NCI-H510A treated with DMSO at 0.1 percent for 48 hours (cell line): ENCODE results near the gene KRT10.
"Not testable (repeated sequence)": the region's sequence is repeated elsewhere in the genome, so short reads cannot be mapped to it uniquely, and the experiment has no call there.

Experiments used
- DNase-seq: peaks from one replicate; lab custom pipeline; 2025; lab: John Stamatoyannopoulos, UW

The KRT10 gene

DNA sequence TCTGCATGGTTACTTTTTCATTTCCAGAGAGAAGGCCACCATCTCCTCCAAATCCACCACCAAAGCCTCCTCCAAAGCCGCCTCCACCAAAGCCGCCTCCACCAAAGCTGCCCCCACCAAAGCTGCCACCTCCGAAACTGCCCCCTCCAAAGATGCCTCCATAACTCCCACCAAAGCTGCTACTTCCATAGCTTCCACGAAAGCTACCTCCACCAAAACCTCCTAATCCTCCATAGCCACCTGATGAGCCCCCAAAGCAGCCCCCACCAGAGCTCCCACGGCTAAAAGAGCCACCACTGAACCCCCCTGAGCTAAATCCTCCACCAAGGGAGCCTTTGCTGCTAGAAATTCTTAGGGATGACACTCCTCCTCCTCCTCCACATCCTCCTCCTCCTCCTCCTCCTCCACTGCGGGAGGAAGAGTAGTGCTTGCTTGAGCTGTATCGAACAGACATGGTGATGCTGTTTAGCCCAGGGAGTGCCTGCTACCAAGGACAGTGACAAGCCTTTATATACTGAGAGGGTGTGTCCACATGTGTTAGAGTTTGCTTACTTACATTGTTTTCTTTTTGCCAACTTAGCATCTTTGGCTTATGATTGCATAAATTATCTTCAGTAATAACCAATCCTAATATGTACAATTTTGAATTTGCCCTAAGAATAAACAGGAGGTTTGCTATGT, at the start of gene KRT10:
Gene KRT10 (minus strand): TSS at position 483 of the 681 bp plus-strand sequence. CDS start 29 bp downstream, at position 454.
- DNase-seq = no peak

DNA sequence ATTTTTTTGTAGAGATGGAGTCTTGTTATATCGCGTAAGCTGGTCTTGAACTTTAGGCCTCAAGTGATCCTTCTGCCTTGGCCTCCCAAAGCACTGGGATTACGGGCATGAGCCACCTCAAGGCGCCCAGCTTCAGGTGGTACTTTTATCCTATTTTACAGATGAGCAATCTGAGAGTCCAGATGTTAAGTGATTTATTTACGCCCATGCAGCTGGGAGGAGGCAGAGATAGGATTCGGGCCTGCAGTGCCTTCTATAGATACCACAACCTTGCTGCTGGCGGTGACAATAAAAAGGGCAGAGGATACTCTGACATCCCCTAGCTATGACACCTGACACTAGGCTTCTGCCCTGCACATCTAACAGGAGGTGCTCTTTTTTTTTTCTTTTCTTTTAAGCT, 48.9 kb upstream of the KRT10 start:
- DNase-seq = no peak

DNA sequence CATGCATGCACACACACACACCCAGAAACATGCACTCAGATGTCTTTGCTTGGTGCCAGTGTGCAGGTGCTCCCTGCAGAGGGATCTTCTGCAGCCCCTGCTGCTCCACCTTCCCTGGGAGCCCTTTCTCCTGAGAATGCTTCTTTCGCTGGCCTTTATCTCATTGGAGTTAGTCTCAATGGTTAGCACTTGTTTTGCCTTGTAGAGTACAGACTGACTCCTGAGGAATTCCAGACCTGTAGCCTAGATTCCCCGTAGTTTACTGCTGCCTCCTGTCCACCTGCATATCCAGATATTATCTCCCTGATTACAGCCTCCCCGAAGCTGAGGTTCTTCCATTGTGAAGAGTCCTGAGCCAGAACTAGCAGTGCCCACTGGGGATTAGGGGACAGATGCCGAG, 47.7 kb upstream of the KRT10 start:
- no peak for DNase-seq

DNA sequence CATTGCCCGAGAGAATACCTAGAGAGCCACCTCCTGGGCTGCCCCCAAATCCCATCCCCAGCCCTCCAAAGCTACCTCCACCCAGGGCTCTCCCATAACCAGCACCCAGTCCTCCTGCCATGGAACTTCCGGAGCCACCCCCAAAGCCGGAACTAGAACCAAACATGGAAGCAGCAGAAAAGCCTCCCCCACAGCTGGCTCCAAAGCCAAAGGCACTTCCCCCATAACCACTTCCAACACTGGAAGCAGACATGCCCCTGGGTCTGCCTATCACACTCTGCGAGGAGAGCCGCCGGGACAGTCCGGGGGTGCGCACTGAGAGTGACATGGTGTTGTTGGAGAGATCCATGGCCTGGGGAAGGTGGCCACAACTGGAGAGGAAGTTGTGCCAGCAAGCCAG, 44.4 kb upstream of the KRT10 start, which contains the start of gene KRT12:
Gene KRT12 (minus strand): TSS at position 386 of the 400 bp plus-strand sequence. CDS start 37 bp downstream, at position 349.
- no peak for DNase-seq

DNA sequence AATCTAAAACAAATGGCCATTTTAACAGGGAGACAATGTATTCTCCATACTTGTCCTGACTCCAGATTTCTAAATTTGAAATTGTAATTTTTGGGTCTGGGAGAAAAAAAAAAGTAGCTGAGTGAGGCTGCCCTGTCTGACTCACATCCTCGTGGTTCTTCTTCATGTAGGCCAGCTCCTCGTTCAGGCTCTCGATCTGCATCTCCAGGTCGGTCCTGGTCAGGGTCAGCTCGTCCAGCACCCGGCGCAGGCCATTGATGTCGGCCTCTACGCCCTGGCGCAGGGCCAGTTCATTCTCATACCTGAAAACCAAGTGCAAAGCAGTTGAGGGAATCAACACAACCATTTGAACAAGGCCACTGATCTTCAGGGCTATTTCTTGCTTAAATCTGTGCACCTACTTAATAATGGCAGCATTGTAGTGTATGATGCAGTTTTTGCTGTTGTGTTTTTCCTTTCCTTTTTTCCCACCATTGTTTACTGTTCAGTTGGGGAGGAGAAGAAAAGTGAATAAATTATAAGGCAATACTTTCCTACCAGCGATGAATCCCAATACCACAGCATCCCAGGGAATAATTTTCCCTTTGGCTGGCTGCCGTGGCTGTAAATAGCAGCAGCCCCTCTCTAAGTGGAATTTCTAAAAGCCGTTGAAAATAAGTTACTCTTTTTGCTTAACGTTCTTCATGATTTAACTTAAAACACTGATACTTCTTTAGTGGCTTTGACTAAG, 42.4 kb upstream of the KRT10 start:
- DNase-seq = no peak

DNA sequence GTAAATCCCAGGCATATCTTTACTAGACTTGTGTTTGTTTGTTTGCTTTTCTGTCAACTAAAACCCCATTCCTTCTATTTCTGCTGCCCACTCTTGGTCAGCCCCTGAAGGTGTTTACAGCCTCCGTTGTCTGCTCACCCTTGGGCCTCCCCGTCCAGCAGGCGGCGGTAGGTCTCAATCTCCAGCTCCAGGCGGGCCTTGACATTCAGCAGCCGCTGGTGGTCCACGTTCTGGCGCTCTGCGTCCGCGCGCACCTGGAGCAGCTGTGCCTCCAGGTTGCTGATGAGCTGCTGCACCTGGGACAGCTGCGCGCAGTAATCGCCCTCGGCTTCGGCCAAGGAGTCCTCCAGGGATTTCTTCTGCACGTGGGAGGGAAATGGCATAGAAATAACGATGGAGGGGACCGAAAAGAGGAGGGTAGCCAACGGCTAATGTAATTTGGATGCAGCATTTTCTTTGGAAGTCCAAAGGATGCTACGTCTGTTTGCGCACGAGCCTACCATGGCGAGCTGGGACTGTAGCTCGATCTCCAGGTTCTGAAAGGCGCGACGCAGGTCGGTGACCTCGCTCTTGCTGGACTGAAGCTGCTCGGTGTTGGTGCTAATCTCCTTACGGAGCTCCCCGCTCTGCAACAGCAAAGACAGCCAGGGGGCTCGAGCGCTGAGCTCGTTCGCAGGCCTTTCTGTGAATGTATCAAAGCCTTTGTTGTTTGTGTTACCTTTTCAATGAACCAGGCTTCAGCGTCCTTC, 40.7 kb upstream of the KRT10 start:
- DNase-seq = no peak

DNA sequence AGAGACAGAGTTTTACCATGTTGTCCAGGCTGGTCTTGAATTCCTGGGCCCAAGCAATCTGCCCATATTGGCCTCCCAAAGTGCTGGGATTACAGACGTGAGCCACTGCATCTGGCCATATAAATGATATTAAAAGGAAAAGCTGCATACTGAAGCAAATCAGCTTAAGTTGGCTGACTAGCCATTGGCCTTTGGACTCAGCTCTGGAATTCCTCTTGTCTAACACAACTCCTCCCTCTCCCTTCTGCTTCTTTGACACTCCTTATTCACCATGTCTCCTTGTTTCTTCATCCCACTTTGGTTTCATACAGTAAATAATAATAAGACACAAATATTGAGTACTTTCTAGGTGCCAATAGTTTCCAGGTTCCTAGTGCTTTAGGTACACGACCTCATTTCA, 37.1 kb upstream of the KRT10 start:
- no peak for DNase-seq

- DNase-seq = not testable (repeated sequence)
Observed at GRCh38 chr17:40858667-40859066, 36.3 kb upstream of the KRT10 start.

DNA sequence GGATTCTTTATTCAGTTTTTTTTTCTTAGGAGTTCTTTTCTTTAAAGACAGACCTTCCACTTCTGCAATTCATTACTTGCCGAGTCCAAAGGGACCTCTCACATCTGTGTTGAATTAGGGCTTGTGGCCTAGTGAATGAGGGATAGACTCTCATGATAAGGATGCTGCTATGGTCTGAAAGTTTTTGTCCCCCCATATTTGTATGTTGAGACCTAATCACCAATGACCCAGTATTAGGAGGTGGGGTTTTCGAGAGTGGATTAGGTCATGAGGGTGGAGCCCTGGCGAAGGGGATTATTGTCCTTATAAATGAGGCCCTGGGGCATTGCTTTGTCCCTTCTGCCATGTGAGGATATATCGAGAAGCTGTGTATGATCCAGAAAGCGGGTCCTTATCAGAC, 35.1 kb upstream of the KRT10 start:
- no peak for DNase-seq

GRCh38 chr17:40854175-40854814, 31.9 kb upstream of the KRT10 start:
- no peak for DNase-seq

DNA sequence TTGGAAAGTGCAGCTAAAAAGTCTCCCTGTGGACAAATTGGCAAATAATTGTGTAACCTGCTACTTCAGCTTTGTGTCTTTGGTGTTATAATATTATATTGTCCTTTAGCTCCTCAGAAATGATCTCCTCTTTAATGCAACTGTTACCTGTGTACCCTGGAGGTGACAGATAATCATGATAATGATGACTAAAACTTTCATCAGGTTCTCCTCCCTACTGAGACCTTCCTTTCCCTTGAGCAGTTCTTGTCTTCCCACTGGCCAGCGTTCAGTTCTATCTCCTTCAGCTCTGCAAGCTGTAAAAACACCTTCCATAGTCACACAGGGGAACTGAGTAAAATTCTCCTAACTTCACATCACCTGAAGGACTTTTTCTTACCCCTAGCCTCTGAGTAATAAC, 29.9 kb upstream of the KRT10 start:
- DNase-seq = no peak

DNA sequence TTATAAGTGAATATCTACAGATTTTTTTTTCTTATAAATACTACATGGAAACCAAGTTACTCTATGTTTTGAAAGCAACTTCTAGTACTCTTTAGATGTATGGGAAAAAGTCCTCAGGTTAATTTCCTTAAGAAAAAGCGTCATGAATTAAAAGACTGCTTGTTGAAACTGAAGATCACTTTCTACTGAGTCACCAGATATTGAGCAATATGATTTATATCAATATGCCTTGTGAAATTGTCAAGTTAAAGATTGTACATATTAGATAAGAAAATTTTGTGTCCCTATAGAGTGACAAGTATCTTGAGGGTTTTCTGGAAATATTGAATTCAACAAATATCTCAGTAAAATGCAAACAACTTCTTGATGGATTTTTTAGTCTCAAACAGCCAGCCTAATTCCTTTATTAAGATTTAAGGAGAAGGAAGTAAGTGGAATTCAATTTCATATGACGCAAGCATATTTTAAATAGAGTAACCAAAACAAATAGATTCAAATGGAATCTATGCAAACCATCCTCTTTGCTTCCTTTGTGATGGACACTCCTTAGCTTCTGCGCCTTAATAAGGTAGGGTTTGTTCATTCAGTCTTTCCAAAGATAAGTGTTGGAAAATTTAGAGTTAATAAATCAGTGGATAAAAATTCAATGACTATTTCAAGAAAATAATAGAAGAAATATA, 28.0 kb upstream of the KRT10 start:
- no peak for DNase-seq

- no peak for DNase-seq
Observed at GRCh38 chr17:40849723-40850122, 27.3 kb upstream of the KRT10 start.

- no peak for DNase-seq
Observed at GRCh38 chr17:40848583-40849235, 26.3 kb upstream of the KRT10 start.

DNA sequence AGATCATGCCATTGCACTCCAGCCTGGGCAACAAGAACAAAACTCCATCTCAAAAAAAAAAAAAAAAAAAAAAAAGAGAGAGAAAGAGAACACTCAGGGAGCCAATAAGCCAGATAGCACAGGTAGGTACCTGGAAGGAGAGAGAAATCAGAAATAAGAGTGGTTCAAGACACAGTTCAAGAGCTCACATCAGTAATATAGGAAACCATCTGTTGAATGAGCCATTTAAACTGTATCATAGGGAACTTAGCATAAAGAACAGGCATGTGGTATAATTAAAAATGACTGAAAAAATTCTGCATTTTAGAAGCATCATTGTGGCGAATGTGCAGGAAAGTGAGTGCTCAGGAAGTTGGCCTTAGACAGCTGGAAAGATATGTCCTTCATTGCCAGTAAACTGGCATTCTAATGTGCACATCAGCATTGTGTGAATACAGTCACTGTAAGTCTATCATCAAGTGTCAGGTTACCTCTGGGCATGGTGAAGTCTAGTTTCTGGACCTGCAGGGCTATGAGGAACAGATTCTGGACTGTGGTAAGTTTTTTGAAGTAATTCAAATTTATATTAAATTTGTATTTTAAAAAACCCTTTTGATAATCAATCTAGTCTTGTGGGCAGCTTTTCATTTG, 24.2 kb upstream of the KRT10 start:
- DNase-seq = no peak

DNA sequence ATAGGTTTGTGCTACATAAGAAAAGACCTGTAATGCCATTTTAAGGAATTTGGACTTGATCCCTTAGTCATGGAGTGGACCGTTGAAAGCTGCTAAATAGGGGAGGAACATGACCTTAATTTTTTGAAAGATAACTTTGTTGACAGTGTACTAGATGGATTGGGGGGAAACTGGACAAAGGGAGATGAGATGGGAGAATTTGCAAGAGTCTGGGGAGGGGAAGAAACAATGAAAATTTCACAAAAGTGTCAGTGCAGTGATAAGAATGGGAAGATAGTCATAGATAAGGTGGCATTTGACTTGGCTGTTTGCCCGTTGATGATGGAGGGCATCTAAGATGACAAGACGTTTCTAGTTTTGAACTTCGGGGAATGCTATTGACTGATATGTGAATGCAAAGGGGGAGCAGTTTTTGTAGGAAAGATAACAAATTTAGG, 22.3 kb upstream of the KRT10 start:
- DNase-seq = no peak

DNA sequence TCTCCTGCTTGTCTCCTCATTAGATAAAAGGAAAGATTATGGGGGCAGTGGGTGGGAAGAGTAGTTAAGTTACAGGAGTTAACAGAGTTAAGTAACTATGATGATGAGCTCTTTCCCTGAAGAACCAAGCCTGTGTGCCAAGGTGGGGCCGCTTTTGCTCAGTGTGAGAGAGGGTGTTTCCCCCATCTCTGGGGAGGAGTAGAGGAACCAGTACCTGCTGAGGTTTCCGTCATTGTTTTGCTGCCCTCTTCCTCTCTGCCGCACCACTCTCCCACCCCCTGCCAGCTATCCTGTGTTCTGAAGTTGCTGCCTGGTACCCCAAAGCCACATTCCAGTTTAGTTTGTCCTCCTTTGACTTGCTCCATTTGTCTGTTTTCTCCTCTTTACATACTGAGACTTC, 20.8 kb upstream of the KRT10 start:
- DNase-seq = no peak

DNA sequence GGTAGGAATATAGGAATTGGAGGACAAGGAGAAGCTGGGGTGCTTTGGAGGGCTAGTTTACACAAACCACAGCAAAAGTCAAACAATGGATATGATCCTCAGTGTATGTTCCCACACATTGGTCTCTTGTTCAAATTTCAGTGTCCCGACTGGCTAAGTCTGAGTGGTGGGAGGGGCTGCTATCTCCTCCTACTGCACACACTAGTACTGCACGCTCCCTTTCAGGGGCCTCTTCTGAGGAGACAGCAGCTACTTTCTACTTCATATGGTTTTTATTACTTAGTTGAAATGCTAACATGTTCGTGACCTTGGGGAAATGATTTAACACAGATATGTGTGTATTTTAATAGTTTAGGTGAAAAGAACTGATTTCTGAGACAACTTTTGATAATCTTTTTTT, 18.8 kb upstream of the KRT10 start:
- no peak for DNase-seq

- DNase-seq = no peak
Observed at GRCh38 chr17:40839194-40839593, 16.8 kb upstream of the KRT10 start.

DNA sequence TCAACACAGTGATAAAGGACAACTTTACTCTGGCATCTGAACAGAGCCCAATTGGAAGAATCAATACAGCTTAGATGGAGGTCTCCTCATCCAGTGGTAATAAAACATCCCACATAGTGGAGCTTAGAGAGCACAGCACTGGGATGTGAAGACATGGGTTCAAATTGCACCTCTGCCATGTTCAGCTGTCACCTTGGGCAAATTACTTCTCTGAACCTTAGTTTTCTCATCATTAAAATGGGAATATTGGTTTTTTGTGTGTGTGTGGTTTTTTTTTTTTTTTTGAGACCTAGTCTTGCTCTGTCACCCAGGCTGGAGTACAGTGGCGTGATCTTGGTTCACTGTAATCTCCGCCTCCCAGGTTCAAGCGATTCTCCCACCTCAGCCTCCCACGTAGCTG, 13.6 kb upstream of the KRT10 start:
- no peak for DNase-seq

DNA sequence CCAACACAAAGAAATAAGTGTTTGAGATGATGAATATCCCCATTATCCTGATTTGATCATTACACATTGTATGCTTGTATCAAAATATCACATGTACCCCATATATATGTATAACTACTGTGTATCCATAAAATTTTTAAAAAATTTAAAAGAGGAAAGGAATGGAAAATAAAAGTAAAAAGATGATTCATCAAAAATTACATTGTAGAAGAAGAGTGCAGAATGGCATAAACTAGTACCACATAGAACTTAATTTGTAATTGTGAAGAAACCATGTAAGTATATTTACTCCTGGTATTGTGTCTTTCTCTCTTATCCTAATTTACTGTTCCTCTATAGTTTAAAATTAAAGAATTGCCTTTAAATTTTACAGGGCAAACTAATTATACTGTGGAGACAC, 11.5 kb upstream of the KRT10 start:
- DNase-seq = no peak
